Activated naive CD4-positive, alpha-beta T cell treated with anti-CD3 and anti-CD28 coated beads, Interleukin-2, amount 10 ng/mL, durations not matched to agents 7 days and 5 days (primary cell): ENCODE data around the gene NCK1.
"Not testable (repeated sequence)": the region's sequence is repeated elsewhere in the genome, so short reads cannot be mapped to it uniquely, and the experiment has no call there.

Experiments
- CTCF ChIA-PET: fragments of 350-600 bp; sonication (Branson Sonifier 250); formaldehyde crosslinking; loops from one replicate; lab custom pipeline; 2021; ENCODE audit warnings: antibody characterized with exemption; lab: Charles Lee
- DNase-seq: peaks from one replicate; pipeline ENCODE4 v3.0.0-alpha.2; 2020
- H3K27ac Mint-ChIP-seq: one replicate; pipeline ENCODE4 v1.8.0; 2021; ENCODE audit warnings: mild to moderate bottlenecking, moderate library complexity, mixed read lengths
- H3K27me3 Mint-ChIP-seq: one replicate; pipeline ENCODE4 v1.8.0; 2021; ENCODE audit warnings: mild to moderate bottlenecking, mixed read lengths
- H3K36me3 Mint-ChIP-seq: one replicate; pipeline ENCODE4 v1.8.0; 2021; ENCODE audit warnings: mixed read lengths
- H3K4me1 Mint-ChIP-seq: one replicate; pipeline ENCODE4 v1.8.0; 2021; ENCODE audit warnings: mixed read lengths
- H3K4me3 Mint-ChIP-seq: one replicate; pipeline ENCODE4 v1.8.0; 2021; ENCODE audit warnings: mild to moderate bottlenecking, moderate library complexity, mixed read lengths
- H3K9me3 Mint-ChIP-seq: one replicate; pipeline ENCODE4 v1.8.0; 2021; ENCODE audit warnings: mixed read lengths

Gene NCK1

GRCh38 chr3:136954980-136955780 is 93.2 kb downstream of the NCK1 start:
- no peak overlapping the region for H3K4me3 Mint-ChIP-seq
- no peaks in the 10 kb centered on the region for H3K27me3 Mint-ChIP-seq
- DNase-seq: no peak
- peaks cover 1% of the 10 kb centered on the region for H3K36me3 Mint-ChIP-seq
- no peak overlapping the region for H3K27ac Mint-ChIP-seq
- H3K9me3 Mint-ChIP-seq: no peaks in the 10 kb centered on the region
- peaks cover 9% of the 10 kb centered on the region for H3K4me1 Mint-ChIP-seq
- CTCF ChIA-PET: no interaction called here

- H3K4me1 Mint-ChIP-seq: peaks cover 9% of the 10 kb centered on the region
- CTCF ChIA-PET: no interaction called here
- no peak overlapping the region for H3K27ac Mint-ChIP-seq
- H3K27me3 Mint-ChIP-seq: no peaks in the 10 kb centered on the region
- H3K9me3 Mint-ChIP-seq: no peaks in the 10 kb centered on the region
- H3K36me3 Mint-ChIP-seq: peaks cover 1% of the 10 kb centered on the region
- no peak overlapping the region for H3K4me3 Mint-ChIP-seq
- DNase-seq: no peak
Observed at GRCh38 chr3:136955813-136956212, 93.8 kb downstream of the NCK1 start.

- no peak overlapping the region for H3K27ac Mint-ChIP-seq
Observed at GRCh38 chr3:136956971-136957370, 95.0 kb downstream of the NCK1 start.

GRCh38 chr3:136957751-136958288 is 95.8 kb downstream of the NCK1 start, which contains the start of gene IL20RB:
IL20RB (plus strand) TSS chr3:136957983; CDS start chr3:136958114, 131 bp downstream.
- CTCF ChIA-PET: interaction anchor here (1.4 kb wide), 1 partner anchor 200 kb away, joined by 4 read pairs; no protein-coding TSS in a partner anchor
- no peaks in the 10 kb centered on the region for H3K27me3 Mint-ChIP-seq
- H3K9me3 Mint-ChIP-seq: no peaks in the 10 kb centered on the region
- no peak within 1 kb of the TSS for H3K4me3 Mint-ChIP-seq
- DNase-seq: no peak
- H3K27ac Mint-ChIP-seq: no peak within 1 kb of the TSS
- H3K36me3 Mint-ChIP-seq: peaks cover 1% of the 10 kb centered on the region
- peaks cover 9% of the 10 kb centered on the region for H3K4me1 Mint-ChIP-seq

More at GRCh38 chr3:136956971-136957370, 95.0 kb downstream of the NCK1 start:
- H3K4me1 Mint-ChIP-seq: peaks cover 9% of the 10 kb centered on the region
- H3K36me3 Mint-ChIP-seq: peaks cover 1% of the 10 kb centered on the region
- CTCF ChIA-PET: interaction anchor here (1.4 kb wide), 1 partner anchor 199 kb away, joined by 4 read pairs; no protein-coding TSS in a partner anchor
- no peak overlapping the region for H3K4me3 Mint-ChIP-seq
- H3K9me3 Mint-ChIP-seq: no peaks in the 10 kb centered on the region
- no peaks in the 10 kb centered on the region for H3K27me3 Mint-ChIP-seq
- no peak for DNase-seq

- H3K4me1 Mint-ChIP-seq: peaks cover 9% of the 10 kb centered on the region
- H3K36me3 Mint-ChIP-seq: peaks cover 1% of the 10 kb centered on the region
- no peak overlapping the region for H3K27ac Mint-ChIP-seq
- CTCF ChIA-PET: no interaction called here
- H3K27me3 Mint-ChIP-seq: no peaks in the 10 kb centered on the region
- no peak overlapping the region for H3K4me3 Mint-ChIP-seq
- H3K9me3 Mint-ChIP-seq: no peaks in the 10 kb centered on the region
- DNase-seq: no peak
Observed at GRCh38 chr3:136958939-136959338, 96.9 kb downstream of the NCK1 start.

- no peak overlapping the region for H3K27ac Mint-ChIP-seq
- peaks cover 1% of the 10 kb centered on the region for H3K36me3 Mint-ChIP-seq
- CTCF ChIA-PET: no interaction called here
- no peaks in the 10 kb centered on the region for H3K27me3 Mint-ChIP-seq
- H3K4me3 Mint-ChIP-seq: no peak overlapping the region
- no peak for DNase-seq
- no peaks in the 10 kb centered on the region for H3K9me3 Mint-ChIP-seq
- H3K4me1 Mint-ChIP-seq: peaks cover 9% of the 10 kb centered on the region
Observed at GRCh38 chr3:136959599-136959998, 97.6 kb downstream of the NCK1 start.

- CTCF ChIA-PET: no interaction called here
- Mint-ChIP-seq H3K27me3 (no peaks in the 10 kb centered on the region), H3K9me3 (no peaks in the 10 kb centered on the region), H3K36me3 (peaks cover 1% of the 10 kb centered on the region), H3K4me3 (no peak overlapping the region), H3K27ac (no peak overlapping the region), H3K4me1 (no peaks in the 10 kb centered on the region)
- no peak for DNase-seq
Observed at GRCh38 chr3:136960838-136961836, 99.1 kb downstream of the NCK1 start.

GRCh38 chr3:136962927-136963326 is 100.9 kb downstream of the NCK1 start:
- no peaks in the 10 kb centered on the region for H3K27me3 Mint-ChIP-seq
- CTCF ChIA-PET: no interaction called here
- peaks cover 1% of the 10 kb centered on the region for H3K36me3 Mint-ChIP-seq
- no peaks in the 10 kb centered on the region for H3K4me1 Mint-ChIP-seq
- H3K27ac Mint-ChIP-seq: no peak overlapping the region
- no peak overlapping the region for H3K4me3 Mint-ChIP-seq
- no peak for DNase-seq
- no peaks in the 10 kb centered on the region for H3K9me3 Mint-ChIP-seq

- H3K9me3 Mint-ChIP-seq, H3K4me3 Mint-ChIP-seq, DNase-seq, H3K27me3 Mint-ChIP-seq, H3K27ac Mint-ChIP-seq, CTCF ChIA-PET, H3K4me1 Mint-ChIP-seq, H3K36me3 Mint-ChIP-seq: not testable (repeated sequence)
Observed at GRCh38 chr3:136969539-136969938, 107.5 kb downstream of the NCK1 start.

- Mint-ChIP-seq H3K27me3 (no peaks in the 10 kb centered on the region), H3K36me3 (peaks cover 4% of the 10 kb centered on the region), H3K4me3 (no peak overlapping the region), H3K4me1 (no peaks in the 10 kb centered on the region), H3K27ac (no peak overlapping the region), H3K9me3 (peaks cover 18% of the 10 kb centered on the region)
- CTCF ChIA-PET: no interaction called here
- no peak for DNase-seq
Observed at GRCh38 chr3:136973352-136973751, 111.3 kb downstream of the NCK1 start.

GRCh38 chr3:136974670-136975069 is 112.7 kb downstream of the NCK1 start:
- Mint-ChIP-seq H3K27ac (no peak overlapping the region), H3K9me3 (peaks cover 18% of the 10 kb centered on the region), H3K27me3 (no peaks in the 10 kb centered on the region), H3K4me3 (no peak overlapping the region), H3K36me3 (peaks cover 4% of the 10 kb centered on the region), H3K4me1 (no peaks in the 10 kb centered on the region)
- DNase-seq: no peak
- CTCF ChIA-PET: no interaction called here

GRCh38 chr3:136979204-136979603 is 117.2 kb downstream of the NCK1 start:
- CTCF ChIA-PET: no interaction called here
- no peak for DNase-seq
- H3K4me3 Mint-ChIP-seq: no peak overlapping the region
- no peak overlapping the region for H3K27ac Mint-ChIP-seq
- no peaks in the 10 kb centered on the region for H3K27me3 Mint-ChIP-seq
- peaks cover 2% of the 10 kb centered on the region for H3K36me3 Mint-ChIP-seq
- H3K4me1 Mint-ChIP-seq: no peaks in the 10 kb centered on the region
- H3K9me3 Mint-ChIP-seq: peaks cover 13% of the 10 kb centered on the region

- Mint-ChIP-seq H3K4me1 (no peaks in the 10 kb centered on the region), H3K9me3 (peaks cover 8% of the 10 kb centered on the region), H3K27me3 (no peaks in the 10 kb centered on the region), H3K36me3 (peaks cover 2% of the 10 kb centered on the region), H3K27ac (no peak overlapping the region), H3K4me3 (no peak overlapping the region)
- DNase-seq: no peak
- CTCF ChIA-PET: no interaction called here
Observed at GRCh38 chr3:136979684-136980083, 117.7 kb downstream of the NCK1 start.

GRCh38 chr3:136982033-136982432 is 120.0 kb downstream of the NCK1 start:
- no peak overlapping the region for H3K27ac Mint-ChIP-seq
- H3K4me3 Mint-ChIP-seq: no peak overlapping the region
- no peaks in the 10 kb centered on the region for H3K36me3 Mint-ChIP-seq
- no peak for DNase-seq
- no peaks in the 10 kb centered on the region for H3K9me3 Mint-ChIP-seq
- H3K4me1 Mint-ChIP-seq: no peaks in the 10 kb centered on the region
- CTCF ChIA-PET: no interaction called here
- H3K27me3 Mint-ChIP-seq: no peaks in the 10 kb centered on the region
